Astrocyte (in vitro differentiated cells and primary cell): Measurements from ENCODE around the gene KRTAP9-3.
"Not testable (repeated sequence)": the region's sequence is repeated elsewhere in the genome, so short reads cannot be mapped to it uniquely, and the experiment has no call there.

Experiments
- CTCF ChIP-seq: IDR thresholded peaks from 2 replicates; pipeline ENCODE4 v1.5.1; 2011; ENCODE audit warnings: low read depth, mild to moderate bottlenecking, inconsistent platforms, low read length, moderate library complexity; ENCODE audit not compliant: insufficient read depth
- EZH2 ChIP-seq: IDR thresholded peaks from 2 replicates; pipeline ENCODE4 v1.6.1; 2012; ENCODE audit warnings: mild to moderate bottlenecking, low read length, inconsistent platforms; ENCODE audit not compliant: insufficient read depth

GRCh38 chr17:41271323-41271722 lies 39.1 kb downstream of the KRTAP9-3 start:
- TF ChIP-seq EZH2, CTCF: not testable (repeated sequence)
